Measurements from ENCODE around the gene SUPT20HL2.

DNA sequence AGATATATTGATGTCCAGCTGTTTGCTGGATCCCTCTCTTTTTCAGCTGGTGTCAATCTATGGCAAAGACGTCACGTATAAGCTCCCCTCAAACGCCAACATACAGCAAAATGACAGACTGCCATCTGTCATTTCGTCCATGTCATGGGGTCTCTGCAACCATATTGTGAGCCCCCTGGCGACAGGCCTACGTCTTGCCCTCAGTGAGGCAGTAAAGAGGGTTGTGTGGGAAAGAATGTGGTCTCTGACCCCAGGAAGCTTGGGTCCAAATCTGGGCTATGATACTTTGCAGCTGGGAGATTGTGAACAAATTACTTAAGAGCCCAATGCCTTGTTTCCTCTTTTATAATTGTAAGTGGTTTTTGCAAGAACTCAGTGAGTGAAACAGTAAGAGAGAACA is 7.4 kb downstream of the SUPT20HL2 start:
- TF ChIP-seq, protein P1, sequence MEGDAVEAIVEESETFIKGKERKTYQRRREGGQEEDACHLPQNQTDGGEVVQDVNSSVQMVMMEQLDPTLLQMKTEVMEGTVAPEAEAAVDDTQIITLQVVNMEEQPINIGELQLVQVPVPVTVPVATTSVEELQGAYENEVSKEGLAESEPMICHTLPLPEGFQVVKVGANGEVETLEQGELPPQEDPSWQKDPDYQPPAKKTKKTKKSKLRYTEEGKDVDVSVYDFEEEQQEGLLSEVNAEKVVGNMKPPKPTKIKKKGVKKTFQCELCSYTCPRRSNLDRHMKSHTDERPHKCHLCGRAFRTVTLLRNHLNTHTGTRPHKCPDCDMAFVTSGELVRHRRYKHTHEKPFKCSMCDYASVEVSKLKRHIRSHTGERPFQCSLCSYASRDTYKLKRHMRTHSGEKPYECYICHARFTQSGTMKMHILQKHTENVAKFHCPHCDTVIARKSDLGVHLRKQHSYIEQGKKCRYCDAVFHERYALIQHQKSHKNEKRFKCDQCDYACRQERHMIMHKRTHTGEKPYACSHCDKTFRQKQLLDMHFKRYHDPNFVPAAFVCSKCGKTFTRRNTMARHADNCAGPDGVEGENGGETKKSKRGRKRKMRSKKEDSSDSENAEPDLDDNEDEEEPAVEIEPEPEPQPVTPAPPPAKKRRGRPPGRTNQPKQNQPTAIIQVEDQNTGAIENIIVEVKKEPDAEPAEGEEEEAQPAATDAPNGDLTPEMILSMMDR (IDR thresholded peaks at IDR 0.05; ENCODE audit: low read depth, low read length, missing input control): no peak
- no peak for TF ChIP-seq GABPA (IDR thresholded peaks at IDR 0.05 in 1 of 2, conservative IDR thresholded peaks at IDR 0.05 in 1 of 2)

Data from liver (tissue), 3 donors.